GM18499 (cell line): Measurements from ENCODE around the gene TRIM47.

Experiments
- ATAC-seq: cut with Tn5 transposase; IDR thresholded peaks from one replicate; pipeline ENCODE4 v1.9.1; 2021; ENCODE audit warnings: moderate number of reproducible peaks; ENCODE audit not compliant: insufficient read depth, unreplicated experiment

TRIM47 gene

DNA sequence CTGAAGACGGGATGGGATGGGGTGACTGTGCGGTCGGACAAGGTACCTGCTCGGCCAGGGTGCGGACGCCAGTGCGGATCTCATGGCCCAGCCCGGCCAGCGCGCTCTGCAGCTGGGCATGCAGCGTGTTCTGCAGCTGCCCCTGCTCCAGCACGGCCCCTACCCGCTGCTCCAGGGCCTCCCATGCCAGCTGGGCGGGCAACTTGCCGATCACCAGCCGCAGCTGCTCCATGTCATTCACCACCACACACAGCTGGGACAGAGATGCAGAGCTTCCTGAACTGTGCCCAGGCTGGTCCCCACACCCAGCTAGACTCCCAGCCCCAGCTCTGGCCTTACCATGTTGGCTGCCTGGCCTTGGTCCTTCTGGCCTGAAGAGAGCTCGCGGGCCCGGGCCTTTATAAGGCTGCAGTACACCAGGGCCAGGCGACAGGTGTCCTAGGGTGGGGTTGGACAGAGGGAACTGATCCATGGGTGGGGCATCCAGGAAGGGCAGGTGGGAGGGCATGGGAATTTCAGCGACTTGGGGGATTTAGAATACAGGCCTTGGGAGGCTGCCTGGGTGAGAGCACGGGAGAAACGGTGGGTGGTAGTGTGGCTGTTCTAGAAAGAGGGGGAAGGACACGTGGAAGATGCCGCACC is 44.0 kb downstream of the TRIM47 start:
- no peak for ATAC-seq

DNA sequence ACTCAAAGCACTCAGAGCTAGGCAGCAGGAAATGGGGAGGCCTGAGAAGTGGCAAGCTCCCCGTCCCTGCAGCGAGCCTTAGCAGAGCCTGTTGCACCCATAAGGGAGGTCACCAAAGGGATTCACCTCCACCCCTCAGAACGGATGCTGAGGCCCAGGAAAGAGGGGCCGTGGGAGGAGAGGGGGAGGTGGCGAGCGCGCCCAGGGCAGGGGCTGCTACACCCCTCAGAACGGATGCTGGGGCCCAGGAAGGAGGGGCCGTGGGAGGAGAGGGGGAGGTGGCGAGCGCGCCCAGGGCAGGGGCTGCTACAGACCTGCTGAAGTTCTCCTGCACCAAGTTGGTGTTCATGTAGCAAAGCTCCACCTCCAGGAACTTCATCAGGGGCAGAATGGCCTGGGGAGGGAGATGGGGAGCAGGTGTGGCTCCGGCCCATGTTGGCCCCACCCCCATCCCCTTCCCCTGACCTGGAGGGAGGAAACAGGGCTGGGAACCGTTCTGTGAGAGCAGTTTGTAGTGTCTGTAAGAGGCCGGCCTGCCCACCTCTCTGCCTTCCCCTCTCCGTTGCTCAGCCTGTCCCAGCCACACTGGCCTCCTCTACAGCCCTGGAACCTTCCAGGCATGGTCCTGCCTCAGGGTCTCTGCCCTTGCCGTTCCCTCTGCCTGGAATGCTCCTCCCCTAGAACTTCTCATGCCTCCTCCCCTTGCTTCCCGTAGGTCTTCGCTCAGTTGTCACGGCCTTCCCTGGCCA is 45.6 kb downstream of the TRIM47 start:
- no peak for ATAC-seq

DNA sequence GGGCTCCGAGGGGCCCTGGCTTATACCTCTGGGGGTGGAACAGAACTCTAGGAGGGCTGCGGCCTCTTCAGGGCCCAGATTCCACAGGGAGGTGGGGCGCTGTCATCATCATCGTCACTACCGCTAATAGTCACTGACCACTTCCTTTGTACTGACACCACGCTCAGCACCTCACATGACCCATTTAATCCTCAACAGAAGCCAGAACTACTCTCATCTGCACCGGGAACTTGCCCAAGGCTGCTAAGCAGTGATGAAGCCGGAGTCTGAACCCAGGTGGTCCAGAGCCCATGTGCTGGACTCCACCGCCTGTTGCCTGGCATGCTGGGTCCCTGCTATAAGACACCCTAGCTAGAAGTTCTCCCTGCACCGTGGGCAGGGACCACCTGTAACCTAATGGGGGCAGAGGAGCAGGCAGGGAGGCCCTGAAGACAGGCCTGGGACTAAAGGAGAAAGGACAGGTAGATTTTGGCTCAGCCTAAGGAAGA is 46.2 kb downstream of the TRIM47 start:
- ATAC-seq, result no peak

DNA sequence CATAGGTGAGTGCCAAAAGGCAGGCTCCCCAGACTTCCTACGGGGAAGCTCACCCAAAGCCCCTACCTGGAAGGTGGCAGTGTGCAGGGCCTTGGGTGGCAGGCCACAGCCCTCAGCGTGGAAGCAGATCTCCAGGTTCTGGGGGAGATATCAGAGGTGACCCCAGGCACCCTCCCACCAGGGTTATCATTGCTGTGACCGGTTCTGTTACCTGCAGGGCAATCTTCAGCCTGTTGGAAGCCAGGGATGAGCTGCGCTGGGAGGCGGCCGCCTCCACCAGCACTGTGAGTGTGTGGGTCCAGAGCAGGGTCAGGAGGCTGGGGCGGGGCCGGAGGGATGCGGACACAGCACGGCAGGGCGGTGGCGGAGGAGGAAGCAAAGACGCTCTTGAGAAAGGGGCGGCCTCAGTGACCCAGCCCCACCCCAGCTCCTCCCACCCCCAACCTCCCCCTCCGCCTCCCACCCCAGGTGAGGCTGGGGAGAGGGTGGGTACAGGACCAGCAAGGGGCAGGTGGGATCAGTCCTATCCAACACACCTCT is 47.3 kb downstream of the TRIM47 start:
- ATAC-seq, result no peak

DNA sequence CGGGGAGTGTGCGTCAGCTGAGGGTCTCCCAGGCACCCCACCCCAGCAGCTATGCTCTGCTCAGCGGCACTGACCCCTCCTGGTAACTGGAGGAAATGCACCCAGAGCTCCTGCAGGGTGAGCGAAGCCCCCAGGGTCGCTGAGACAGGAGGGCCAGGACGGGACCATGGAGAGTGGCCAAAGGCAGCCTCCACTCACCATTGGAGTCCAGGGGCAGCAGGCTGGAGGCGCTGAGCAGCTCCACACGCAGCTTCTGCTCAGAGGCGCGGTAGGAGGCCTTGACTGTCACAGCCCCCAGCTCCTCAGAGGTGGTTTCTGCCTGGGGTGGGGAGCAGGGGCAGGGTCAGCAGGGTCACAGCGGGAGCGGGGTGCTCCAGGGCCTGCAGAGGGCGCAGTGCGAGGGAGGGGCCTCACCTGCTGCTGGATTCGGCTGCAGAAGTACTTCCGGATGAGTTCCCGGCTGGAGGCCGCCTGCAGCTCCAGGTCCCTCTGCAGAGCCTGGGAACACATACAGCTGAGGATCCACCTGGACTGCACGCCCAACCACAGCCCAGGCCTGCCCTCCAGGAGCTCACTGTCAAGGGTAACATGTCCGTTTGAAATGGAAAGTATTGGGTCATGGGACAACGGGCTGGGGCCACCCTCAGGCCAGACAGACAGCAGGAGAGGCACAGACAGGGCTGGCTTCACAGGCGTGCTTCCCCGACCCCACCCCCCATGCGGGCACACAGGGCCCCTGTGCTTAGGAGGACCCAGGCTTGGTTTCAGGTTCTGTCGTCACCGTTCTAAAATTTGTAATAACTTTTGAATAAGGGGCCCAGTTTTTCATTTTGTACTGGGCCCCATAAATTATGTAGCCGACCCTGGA is 48.0 kb downstream of the TRIM47 start:
- no peak for ATAC-seq

DNA sequence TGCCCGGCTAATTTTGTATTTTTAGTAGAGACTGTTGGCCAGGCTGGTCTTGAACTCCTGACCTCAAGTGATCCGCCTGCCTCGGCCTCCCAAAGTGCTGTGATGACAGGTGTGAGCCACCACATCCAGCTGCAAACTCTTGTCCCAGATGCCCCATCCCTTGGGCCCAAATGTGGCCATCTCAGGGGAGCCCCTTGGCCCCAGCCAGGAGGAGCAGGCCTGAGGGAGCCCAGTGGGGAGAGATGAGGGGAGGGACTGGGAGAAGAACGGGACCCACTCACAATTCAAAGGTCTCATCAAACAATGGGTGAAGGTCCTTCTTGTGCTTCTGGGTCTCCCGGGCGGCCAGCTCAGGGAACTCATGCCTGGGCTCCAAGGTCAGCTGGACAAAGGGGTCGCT is 48.6 kb downstream of the TRIM47 start:
- no peak for ATAC-seq

DNA sequence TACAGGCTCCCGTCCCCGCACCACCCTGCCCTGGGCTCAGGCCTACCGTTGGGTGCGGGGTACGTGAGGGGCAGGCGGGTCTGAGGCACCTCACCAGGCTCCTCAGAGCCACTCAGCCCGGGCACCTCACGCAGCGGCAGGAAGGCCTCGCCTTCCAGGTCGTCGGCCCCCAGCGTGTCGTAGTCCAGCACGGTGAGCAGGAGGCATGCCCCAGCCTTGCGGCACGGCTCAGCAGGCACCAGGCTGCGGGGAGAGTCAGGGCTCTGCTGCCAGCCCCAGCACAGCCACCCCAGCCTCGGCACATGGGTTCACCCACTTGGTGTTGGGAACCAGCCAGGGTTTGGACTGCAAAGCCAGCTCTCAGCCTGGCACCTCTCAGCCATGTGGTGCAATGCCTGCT is 49.6 kb downstream of the TRIM47 start:
- no peak for ATAC-seq

DNA sequence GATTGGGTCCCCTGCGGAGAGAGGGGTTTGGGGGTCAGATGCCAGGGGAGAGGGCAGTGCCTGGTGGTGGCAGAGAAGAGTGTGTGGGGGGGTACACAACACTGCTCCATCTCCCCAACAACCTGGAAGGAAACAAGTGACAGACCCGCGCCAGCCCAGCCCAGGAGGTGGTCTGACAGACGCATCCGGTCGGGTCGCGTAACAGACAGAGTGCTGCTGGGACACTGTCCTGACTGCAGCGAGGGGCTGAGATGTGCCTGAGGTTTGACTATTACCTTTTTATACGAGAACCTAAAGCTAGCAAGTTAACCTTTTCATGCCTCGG is 50.3 kb downstream of the TRIM47 start:
- ATAC-seq, result no peak

DNA sequence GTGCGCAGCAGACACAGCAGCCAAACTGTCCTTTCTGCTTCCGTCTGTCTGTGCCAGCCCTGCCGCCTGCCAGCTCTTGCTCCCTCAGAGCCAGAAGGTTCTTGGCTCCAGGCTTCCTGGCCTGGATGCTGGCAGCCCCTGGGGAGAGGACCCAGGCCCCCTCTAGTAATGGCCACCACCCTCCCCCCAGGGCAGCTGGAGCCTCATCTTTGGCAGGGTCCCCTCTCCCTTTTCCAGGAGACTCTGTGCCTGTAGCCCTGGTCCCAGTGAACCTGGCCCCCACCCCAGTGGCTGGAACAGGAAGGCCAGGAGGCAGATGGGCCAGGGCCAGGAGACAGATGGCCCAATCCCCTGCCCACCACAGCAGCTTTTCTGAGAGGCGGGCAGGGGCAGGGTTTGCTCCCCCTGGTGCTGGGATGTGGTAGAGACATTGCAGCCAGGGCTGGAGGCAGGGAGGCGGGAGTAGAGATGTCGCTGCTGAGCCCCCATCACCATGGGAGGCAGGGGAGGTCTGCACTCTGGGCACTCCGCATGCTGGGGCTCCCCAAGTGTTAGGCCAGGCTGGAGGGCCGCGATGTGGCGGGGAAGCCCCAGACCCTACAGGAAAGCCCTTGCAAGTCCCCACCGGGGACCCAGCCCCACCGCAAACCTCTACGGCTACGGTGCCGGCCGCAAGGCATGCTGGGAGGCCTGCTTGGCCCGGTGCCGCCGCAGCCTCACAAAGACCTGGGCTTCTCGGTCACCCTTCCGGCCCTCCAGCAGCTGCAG is 50.9 kb downstream of the TRIM47 start:
- ATAC-seq, result no peak

DNA sequence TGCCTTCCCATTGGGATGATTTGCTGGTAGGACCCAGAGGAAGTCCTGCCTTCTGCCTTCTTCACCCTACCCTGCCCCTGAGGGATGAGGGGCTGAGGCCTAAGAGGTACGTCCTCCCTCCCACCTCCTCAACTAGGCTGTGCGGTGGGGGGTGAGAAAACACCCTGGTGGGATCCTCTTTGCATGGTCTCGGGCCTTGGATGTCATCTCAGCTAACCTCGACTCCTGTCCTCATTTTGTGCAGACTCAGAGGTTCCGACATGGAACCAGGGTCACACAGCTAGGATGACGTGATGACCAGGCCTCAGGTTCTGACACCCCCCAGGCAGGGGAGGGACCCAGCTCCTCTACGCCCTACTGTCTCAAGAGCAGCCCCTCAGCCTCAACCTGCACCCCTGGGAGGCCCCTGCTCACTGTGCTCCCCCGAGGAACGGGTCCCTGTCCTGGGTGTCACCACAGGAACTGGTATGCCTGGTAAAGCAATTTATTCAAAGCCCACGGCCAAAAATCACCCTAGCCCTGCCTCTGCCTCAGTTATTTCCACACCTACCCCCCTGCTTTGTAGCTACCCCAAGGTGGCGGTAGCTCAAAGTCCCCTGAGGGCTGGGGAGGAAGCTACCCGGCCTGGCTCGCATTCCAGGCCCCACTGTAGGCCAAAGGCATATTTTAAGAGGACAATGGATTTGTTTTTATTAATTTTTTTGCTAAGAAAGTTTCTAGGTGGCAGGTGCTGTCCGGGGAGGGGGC is 51.6 kb downstream of the TRIM47 start:
- ATAC-seq, result no peak

DNA sequence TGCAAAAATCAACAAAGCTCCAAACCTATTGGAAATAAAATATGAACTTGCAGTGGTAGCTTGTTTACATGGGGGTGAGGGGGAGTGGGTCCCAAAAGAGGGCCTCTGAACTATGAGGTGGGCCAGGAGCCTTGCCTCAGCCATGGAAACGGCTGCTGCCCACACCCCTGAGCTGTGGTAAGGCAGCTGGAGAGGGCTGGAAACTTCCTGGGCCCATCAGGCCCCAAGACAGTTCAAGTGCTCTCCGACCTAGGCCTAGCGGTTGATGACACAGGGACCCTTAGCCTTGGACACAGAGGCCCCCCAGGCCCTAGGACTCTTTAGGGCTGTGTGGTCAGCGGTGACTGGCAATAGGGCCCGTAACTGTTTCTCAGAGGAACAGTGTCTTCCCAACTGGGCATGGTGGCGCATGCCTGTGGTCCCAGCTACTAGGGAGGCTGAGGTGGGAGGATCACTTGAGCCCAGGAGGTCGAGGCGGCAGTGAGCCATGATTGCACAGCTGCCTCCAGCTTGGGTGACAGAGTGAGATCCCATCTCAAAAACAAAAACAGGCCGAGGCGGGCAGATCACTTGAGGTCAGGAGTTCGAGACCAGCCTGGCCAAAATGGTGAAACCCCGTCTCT is 52.5 kb downstream of the TRIM47 start:
- ATAC-seq, result no peak

DNA sequence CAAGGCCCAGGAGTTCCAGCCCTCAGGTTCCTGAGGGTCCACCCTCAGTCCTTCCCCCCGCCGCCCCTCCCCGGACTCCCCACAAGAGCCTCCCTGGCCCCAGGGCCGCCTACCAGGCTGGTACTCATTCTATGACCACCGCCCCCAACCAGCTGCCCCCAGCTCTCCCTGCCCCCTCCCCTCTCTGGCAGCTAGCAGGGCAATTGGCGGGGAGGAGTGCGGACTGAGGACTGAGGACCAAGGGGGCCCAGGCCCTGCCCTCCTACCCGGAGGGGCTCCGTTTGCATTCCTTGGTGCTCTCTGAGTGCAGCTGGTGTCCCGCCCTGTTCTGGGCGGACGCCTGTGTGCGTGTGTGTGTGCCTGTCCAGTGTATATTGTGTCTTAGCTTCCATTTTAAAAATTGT is 53.2 kb downstream of the TRIM47 start:
- ATAC-seq, result no peak

DNA sequence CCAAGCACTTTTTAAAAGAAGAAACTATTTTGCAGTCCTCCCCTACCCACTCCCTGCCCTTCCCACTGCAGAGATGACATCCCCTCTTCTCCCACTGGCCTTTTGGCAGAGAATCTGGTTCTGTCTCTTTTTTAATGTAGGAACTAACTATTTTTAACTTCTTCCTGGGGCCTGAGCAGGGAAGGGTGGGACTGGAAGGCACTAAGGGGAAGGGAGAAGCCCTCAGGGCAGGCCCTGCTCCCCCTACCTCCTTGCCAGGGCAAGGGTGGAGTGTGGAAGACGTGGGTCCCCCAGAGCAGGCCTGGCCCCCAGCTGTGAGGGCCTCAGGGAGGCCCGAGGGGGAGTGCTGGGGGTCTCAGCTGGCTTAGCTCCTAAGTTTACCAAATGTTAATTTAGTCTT is 53.7 kb downstream of the TRIM47 start:
- ATAC-seq, result no peak
